Stimulated activated CD8-positive, alpha-beta memory T cell treated with anti-CD3 and anti-CD28 coated beads, Interleukin-15, amount 100 ng/mL, for 48 hours (primary cell): ENCODE results near the gene SLC7A9.
"Not testable (repeated sequence)": the region's sequence is repeated elsewhere in the genome, so short reads cannot be mapped to it uniquely, and the experiment has no call there.

ENCODE experiments used
- DNase-seq, 2 donors: peaks; one replicate each; pipeline ENCODE4 v3.0.0-alpha.2; 2020; ENCODE audit warnings: low read depth in 2 of 2

The SLC7A9 gene

DNA sequence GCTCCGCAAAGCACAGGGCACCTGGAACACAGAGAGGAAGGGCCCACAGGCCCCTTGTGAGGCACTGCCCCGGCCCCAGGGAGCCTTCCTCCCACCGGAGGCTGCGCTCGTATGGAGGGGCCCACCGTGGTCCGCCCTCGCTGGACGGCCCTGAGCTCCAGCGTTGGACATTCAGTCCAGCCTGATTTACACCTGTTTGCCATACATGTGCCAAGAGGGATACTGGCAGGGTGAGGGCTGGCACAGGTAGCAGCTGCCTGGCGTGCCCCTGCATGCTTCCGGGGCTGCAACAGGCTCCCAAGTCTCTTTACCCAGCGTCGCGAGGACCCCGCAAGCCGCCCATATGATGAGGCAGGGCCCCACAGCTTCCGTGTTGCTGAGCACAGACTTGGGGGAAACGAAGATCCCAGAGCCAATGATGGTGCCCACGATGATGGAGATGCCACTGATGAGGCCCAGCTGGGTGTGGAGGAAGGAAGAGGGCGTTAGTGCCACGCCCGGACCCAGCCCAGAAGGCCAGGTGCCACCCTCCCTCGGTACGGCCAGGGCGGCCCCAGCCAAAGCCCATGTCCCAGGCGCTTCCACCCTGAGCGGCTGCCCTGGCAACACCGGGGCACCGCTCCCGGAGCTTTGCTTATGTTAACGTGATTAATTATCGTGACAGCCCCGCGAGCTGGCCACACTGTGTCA, 5.1 kb downstream of the SLC7A9 start:
- DNase-seq, result no peak

DNA sequence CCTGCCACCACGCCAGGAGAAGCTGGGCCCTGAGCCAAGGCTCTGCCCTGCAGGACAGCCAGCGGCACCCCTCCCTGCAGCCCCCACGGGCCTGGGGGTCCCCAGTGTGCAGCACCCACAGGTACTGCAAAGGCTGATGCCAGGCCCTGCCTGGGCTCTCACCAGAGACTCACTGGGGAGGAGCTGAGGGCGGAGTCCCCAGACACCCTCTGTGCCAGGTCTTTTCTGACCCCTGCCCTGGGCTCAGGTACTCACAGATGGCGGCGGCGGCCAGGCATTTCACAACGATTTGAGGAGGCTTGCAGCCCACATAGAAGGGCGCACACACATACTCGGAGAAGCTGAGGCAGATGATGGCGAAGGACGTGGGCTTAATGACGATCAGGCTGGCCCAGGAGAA, 5.7 kb downstream of the SLC7A9 start:
- DNase-seq, result no peak

GRCh38 chr19:32863301-32863700, 6.3 kb downstream of the SLC7A9 start:
- no peak for DNase-seq

- DNase-seq, result no peak
These were observed 6.8 kb downstream of the SLC7A9 start for GRCh38 chr19:32862741-32863140.

GRCh38 chr19:32862173-32862572, 7.4 kb downstream of the SLC7A9 start:
- no peak for DNase-seq

- DNase-seq, result no peak
These were observed 8.0 kb downstream of the SLC7A9 start for GRCh38 chr19:32861596-32861995.

DNA sequence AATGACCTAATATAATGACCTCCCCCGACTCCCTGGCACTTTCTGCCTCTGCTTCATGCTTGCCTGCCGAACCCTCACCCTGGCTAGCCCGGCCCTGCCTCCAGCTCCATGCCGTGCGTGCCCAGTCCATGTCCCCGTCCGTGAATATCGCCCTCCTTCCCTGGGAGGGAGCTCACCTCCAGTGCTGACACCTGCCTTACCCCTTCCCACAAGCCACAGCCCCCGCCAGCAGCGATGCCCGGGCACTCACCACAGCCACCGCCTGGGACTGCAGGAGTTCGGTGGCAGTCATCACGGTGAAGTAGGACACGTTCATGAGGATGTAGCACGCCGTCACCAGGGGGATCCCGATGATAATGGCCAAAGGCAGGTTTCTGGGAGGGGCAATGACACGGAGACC, 10.0 kb downstream of the SLC7A9 start:
- no peak for DNase-seq

- DNase-seq, result no peak
These were observed 11.0 kb downstream of the SLC7A9 start for GRCh38 chr19:32858559-32858958.

DNA sequence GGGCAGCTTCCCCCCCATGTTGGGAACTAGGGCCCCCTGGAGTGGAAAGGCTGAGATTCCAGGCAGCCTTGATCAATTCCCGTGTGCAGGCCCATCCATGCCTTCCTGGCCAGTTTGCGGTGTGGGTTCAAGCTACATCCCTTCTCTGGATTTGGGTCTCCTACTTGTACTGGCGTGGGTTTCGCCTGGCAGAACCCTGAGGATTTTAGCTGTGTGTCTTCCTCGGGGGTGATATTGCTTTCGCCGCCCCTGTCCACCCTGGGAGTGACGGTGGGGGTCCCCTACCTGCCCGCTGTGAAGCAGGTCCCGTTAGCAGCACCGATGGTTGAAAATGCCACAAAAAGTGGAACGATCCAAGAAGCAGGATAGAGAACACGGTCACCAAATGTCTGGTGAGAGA, 11.4 kb downstream of the SLC7A9 start:
- no peak for DNase-seq

GRCh38 chr19:32857584-32857983, 12.0 kb downstream of the SLC7A9 start:
- DNase-seq, result no peak

DNA sequence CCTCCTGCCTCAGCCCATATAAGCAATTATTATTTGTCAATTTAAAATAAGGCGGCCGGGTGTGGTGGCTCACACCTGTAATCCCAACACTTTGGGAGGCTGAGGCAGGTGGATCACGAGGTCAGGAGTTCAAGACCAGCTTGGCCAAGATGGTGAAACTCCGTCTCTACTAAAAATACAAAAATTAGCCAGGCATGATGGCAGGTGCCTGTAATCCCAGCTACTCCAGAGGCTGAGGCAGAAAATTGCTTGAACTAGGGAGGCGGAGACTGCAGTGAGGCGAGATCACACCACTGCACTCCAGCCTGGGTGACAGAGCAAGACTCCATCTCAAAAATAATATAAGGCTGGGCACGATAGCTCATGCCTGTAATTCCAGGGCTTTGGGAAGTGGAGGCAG, 12.7 kb downstream of the SLC7A9 start:
- not testable (repeated sequence) for DNase-seq

DNA sequence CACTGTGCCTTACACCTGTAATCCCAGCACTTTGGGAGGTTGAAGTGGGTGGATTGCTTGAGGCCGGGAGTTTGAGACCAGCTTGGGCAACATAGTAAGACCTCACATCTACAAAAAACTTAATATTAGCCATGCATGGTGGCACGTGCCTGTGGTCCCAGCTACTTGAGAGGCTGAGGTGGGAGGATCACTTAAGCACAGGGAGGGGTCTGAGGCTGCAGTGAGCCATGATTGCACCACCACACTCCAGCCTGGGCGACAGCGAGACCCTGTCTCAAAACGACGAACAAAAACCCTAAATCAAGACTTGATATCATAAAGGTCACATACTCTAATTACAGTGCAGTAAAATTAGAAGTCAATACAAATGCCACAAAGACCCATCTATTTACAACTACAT, 17.4 kb downstream of the SLC7A9 start:
- DNase-seq, result no peak

GRCh38 chr19:32848035-32848434, 21.5 kb downstream of the SLC7A9 start:
- not testable (repeated sequence) for DNase-seq

DNA sequence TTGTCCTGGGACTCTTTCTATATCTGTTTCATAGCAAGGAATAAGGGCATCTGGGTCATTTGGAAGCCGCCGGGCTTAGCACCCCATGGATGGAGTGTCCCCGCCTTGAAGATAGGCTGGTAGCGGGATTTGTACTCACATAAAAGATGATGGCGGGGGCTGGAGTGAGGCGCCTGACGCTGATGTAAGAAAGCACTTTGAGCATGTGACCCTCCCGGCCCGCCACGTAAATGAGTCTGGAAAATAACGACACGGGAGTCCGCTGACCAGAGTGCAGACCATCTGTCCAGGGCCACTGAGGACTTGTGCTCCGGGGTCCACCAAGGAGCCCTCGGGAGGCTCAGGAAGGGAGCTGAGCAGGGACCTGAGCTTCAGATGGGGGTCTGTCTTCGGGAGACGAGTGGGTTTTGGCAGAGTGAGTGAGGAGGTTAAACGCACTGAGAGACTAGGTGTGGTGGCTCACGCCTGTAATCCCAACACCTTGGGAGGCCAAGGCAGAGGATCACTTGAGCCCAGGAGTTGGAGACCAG, 25.8 kb downstream of the SLC7A9 start:
- DNase-seq, result no peak

DNA sequence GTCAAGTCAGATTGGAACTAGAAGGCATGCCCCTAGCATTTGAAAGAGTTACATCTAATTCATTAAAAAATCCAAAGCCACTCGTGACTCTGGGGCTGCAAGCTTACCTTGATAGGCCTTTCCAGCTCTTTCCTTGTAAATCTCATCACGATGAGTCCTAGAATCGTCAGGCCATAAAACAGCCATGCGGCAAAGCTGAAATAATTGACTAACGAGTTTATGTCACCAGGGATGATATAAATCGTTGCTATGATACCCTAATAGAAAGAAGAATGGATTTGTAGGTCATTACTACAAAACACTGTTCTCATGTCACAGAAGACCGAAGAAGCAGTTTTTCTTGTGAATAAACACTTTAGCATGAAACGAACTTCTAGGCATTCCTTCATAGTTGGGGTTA, 27.5 kb downstream of the SLC7A9 start:
- no peak for DNase-seq

DNA sequence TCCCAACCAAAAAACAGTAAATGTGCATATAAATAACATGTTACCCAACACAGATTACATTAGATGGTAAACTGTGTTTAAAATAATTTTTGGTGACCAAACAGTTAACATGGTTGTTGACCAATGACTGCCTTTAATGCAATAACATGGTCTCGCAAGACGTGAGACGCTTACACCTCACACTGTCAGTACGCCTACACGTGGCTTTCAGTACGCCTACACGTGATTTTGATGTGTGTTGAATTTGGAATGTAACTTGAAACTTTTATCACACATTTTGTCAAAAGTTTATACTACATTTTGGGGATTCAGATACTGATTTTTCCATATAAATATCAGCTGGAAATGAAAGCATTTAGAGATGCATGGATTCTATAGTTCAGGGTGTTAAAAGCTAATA, 32.0 kb downstream of the SLC7A9 start:
- no peak for DNase-seq

GRCh38 chr19:32833388-32833787, 36.2 kb downstream of the SLC7A9 start:
- DNase-seq, result not testable (repeated sequence)

DNA sequence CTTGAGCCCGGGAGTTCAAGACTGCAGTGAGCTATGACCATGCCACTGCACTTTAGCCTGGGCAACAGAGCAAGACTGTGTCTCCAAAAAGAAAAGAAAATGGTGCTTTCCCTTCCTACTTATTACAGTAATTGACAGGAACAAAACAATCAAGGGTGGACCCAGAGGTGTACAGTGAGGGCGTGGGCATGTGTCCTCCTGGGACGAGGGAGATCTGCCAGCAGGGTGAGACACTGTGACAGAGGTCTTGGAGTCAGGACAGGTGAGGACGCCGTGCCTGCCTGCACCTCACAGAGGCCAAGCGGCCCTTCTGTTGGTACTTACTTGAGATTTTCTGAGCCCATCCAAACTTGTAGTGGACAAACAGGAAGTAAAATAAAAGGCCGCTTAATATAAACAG, 36.7 kb downstream of the SLC7A9 start:
- not testable (repeated sequence) for DNase-seq

- DNase-seq, result not testable (repeated sequence)
These were observed 37.5 kb downstream of the SLC7A9 start for GRCh38 chr19:32832094-32832493.

GRCh38 chr19:32831611-32832010, 38.0 kb downstream of the SLC7A9 start:
- DNase-seq, result no peak

DNA sequence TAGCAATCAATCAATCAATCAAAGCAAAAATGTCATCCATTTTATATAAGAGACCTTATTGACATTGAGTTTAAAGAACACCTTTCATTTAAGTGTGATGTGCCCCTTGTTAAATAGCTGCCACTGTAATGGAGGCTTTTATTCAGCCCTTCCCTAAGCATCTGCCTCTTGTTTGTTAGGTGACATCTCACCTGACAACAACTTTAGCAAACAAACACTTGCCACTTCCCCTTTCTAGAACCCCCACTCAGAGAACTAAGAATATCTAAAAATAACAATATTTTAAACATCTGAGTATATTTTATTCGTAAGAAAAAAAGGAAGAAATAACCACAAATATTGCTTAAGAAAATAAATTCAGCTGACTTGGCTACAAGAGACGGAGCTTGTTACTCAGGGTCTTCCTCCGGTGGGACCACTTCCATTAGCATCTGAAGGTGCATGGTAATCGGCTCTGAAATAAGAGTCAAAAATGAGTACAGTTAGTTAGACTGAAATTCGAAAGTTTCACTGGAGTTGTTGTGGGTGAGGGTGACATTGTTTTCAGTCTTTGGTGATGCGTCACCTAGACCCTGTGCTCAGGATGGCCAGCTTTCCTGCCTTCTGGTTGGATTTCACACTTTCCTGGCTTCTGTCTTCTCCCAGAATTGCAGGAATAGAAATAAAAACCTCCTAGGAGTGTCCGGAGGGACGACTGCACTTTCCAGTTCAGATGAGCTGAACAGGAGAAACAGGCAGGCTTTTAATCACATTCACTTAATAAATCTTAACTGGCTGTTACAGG, 39.1 kb downstream of the SLC7A9 start:
- no peak for DNase-seq

DNA sequence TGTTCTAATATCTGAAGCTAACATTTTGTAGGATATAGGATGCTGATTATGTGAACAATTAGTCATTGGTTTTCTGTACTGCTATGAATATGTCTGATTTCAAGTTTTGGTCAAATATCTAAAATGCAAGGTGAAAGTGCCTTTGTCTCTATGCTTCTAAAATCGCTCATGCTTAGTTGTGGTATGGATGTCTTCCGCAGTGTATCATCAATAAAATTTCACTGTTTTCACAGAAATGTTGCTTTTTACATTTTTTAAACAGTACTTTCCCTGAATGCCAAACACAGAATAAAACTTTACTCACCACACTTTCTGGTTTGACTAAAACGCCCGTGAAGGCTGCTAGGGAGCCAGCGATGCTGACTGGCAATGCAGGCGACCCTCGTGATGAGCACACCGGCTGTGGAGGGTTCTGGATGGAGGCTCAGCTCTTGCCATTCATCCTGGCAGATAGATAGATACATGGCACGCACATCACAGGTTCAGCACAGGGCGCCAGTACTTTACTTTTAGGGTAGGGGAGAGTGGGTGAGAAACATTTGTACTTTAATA, 40.1 kb downstream of the SLC7A9 start:
- DNase-seq, result no peak
